ENCODE measurements around the gene RAP1GAP2.

The RAP1GAP2 gene

DNA sequence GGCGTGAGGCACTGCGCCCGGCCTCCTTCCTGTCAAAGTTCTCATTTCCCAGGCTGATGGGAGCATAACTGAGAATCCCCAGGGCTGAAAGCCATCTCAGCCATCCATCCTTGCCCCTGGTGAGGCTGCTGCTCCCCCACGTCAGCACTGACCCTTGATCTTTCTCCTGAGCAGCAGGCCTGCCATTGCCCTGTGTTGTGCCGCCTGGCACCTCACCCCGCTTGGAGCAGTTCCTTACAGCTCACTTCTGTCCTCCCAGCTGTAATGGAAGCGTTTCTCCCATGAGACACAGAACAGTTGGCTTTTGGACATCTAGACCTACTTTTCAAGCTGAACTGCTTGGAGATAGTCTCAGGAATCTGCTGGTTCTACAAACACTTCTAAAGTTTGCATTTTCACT is 215.7 kb downstream of the RAP1GAP2 start:
- in situ Hi-C loops (cut with MboI; ENCODE audit: low pct_unique_long_range_greater_than_20kb, low sequenced_read_pairs, unreplicated experiment), result loop anchor here (10.0 kb wide), 1 partner anchor 177 kb away; no protein-coding TSS in a partner anchor
- no peak for DNase-seq (ENCODE audit: low spot score)
- TF ChIP-seq, protein P1, sequence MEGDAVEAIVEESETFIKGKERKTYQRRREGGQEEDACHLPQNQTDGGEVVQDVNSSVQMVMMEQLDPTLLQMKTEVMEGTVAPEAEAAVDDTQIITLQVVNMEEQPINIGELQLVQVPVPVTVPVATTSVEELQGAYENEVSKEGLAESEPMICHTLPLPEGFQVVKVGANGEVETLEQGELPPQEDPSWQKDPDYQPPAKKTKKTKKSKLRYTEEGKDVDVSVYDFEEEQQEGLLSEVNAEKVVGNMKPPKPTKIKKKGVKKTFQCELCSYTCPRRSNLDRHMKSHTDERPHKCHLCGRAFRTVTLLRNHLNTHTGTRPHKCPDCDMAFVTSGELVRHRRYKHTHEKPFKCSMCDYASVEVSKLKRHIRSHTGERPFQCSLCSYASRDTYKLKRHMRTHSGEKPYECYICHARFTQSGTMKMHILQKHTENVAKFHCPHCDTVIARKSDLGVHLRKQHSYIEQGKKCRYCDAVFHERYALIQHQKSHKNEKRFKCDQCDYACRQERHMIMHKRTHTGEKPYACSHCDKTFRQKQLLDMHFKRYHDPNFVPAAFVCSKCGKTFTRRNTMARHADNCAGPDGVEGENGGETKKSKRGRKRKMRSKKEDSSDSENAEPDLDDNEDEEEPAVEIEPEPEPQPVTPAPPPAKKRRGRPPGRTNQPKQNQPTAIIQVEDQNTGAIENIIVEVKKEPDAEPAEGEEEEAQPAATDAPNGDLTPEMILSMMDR (IDR thresholded peaks at IDR 0.05; ENCODE audit: extremely low read depth, insufficient read depth, missing control alignments), result no peak

DNA sequence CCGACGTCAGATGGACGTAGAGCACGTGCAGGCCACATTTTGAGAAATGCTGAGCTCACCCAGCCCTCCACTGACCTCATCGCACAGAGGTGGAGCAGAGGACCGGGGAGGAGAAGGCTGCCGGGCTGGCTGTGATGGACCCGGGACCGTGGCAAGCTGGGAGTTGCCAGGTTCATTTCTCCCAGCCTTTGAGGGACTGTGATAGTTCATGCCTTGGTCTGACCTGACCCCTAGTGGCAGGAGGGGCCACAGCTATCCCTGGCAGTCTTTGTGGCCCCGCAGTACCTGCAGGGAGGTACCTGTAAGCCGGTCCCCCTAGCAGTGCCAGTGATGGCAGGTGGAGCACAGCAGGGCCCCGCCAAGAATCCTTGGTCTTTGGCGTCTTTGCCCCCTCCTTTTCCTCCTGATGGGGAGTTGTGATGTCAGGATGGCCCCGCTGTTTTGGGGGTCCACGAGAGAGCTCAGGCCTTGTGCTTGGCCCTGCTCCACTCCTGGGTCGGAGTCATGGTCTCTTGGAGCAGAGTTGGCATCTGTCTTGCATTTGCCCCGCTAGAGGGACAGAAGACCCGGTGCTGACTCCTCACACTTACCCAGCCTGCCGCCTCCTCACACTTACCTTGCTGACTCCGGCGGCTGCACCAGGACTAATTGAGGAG is 216.8 kb downstream of the RAP1GAP2 start:
- in situ Hi-C loops (cut with MboI; ENCODE audit: low pct_unique_long_range_greater_than_20kb, low sequenced_read_pairs, unreplicated experiment), result loop anchor here (10.0 kb wide), 1 partner anchor 178 kb away; no protein-coding TSS in a partner anchor

DNA sequence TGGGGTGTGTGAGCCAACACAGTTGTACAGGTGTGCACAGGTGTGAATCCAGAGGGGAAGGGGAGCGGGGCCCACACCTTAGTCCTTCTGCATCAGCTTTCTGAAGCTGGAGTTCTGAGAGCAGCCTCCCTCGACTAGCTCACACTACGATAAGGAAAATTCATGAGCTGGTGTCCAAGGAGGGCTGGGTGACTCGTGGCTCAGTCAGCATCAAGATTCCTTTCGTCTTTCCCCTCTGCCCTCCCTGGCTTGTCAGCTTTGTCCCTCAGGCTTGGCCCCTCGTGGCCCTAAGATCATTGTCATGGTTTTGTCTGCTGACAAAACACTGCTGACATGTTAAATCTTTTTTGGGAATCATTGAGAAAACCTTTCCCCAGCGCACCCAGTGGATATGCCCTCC is 219.7 kb downstream of the RAP1GAP2 start:
- in situ Hi-C loops (cut with MboI; ENCODE audit: low pct_unique_long_range_greater_than_20kb, low sequenced_read_pairs, unreplicated experiment), result loop anchor here (10.0 kb wide), 1 partner anchor 181 kb away; no protein-coding TSS in a partner anchor
- TF ChIP-seq, protein P1 (IDR thresholded peaks at IDR 0.05; ENCODE audit: extremely low read depth, insufficient read depth, missing control alignments), result no peak
- no peak for DNase-seq (ENCODE audit: low spot score)

More for the DNA sequence above, 216.8 kb downstream of the RAP1GAP2 start:
- DNase-seq (ENCODE audit: low spot score), result peak; percentile 84
- TF ChIP-seq, protein P1 (IDR thresholded peaks at IDR 0.05; ENCODE audit: extremely low read depth, insufficient read depth, missing control alignments), result peak; percentile 96

DNA sequence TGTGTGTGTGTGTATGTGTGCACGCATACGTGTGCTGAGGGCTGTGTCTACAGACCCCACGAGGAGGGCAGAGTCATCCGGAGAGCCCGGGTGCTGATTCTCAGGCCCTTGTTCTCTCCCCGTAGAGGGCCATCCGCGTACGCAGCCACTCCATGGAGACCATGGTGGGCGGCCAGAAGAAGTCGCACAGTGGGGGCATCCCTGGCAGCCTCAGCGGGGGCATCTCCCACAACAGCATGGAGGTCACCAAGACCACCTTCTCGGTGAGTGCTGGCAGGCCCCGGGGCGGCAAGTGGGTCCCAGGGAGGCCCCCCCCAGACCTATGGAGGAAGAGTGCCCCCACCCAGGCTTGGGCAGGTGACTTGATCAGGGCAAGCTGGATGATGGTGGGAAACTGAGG is 221.7 kb downstream of the RAP1GAP2 start:
- in situ Hi-C loops (cut with MboI; ENCODE audit: low pct_unique_long_range_greater_than_20kb, low sequenced_read_pairs, unreplicated experiment), result loop anchor here (10.0 kb wide), 1 partner anchor 183 kb away; no protein-coding TSS in a partner anchor
- TF ChIP-seq, protein P1 (IDR thresholded peaks at IDR 0.05; ENCODE audit: extremely low read depth, insufficient read depth, missing control alignments), result no peak
- DNase-seq (ENCODE audit: low spot score), result no peak

DNA sequence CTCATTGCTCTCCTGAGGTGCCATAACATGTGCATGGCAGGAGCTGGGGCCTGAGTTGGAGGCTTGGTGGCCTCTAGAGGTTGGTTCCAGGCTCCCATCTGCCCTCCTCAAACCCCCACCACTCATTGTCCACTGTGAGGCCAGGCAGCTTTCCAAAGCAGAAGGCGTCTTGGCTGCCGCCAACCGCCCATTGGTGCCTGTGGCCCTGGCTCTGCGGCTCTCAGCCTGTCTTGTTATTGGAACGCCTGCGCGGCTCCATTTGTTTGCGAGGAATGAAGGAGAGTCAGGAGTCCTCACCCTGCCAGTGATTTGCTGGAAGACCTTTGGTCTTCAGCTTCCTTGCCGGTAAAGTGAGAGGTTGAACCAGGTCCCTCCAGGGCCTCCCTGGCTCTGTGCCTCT is 223.5 kb downstream of the RAP1GAP2 start:
- in situ Hi-C loops (cut with MboI; ENCODE audit: low pct_unique_long_range_greater_than_20kb, low sequenced_read_pairs, unreplicated experiment), result loop anchor here (10.0 kb wide), 1 partner anchor 185 kb away; no protein-coding TSS in a partner anchor
- TF ChIP-seq, protein P1 (IDR thresholded peaks at IDR 0.05; ENCODE audit: extremely low read depth, insufficient read depth, missing control alignments), result no peak
- DNase-seq (ENCODE audit: low spot score), result no peak

DNA sequence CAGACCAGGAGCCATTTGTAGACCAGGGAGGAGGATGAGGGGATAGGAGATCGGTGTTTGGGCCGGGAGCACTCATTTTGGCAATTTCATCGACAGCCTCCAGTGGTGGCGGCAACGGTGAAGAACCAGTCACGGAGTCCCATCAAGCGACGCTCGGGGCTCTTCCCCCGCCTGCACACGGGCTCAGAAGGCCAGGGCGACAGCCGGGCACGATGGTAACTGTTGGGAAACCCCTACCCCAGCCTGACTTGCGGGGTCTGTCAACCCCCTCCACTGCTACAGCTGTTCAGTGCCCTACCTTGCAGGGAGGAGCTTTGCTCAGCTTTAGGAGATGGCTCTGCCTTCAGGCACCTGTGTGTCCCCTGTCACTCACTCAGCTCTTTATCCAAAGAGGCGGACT is 224.1 kb downstream of the RAP1GAP2 start:
- no peak for DNase-seq (ENCODE audit: low spot score)
- in situ Hi-C loops (cut with MboI; ENCODE audit: low pct_unique_long_range_greater_than_20kb, low sequenced_read_pairs, unreplicated experiment), result no loop called here
- TF ChIP-seq, protein P1 (IDR thresholded peaks at IDR 0.05; ENCODE audit: extremely low read depth, insufficient read depth, missing control alignments), result no peak
